H1 (cell line): Measurements from ENCODE around the gene DDX31. TPM values are rescaled to one million over a fixed set of nuclear protein-coding genes. Genes with fewer than 3 reads are reported as not detected.

ENCODE experiments used
- ASH2L ChIP-seq: fragments of 200-600, 300-600 bp; sonication (generic); IDR thresholded peaks from one replicate; pipeline ENCODE4 v1.7.1; 2017; ENCODE audit warnings: low read length
- BACH1 ChIP-seq: IDR thresholded peaks from 2 replicates; pipeline ENCODE4 v1.6.1; 2012; ENCODE audit warnings: low read length, improper control_type of control experiment
- JUND ChIP-seq: IDR thresholded peaks from 2 replicates; pipeline ENCODE4 v1.6.1; 2011; ENCODE audit warnings: mild to moderate bottlenecking, improper control_type of control experiment, low read length
- KDM1A ChIP-seq: fragments of 200-600, 300-600 bp; sonication (generic); IDR thresholded peaks from 2 replicates; pipeline ENCODE4 v1.7.1; 2016; ENCODE audit warnings: mild to moderate bottlenecking, low read length, borderline replicate concordance
- NRF1 ChIP-seq: IDR thresholded peaks from 2 replicates; pipeline ENCODE4 v1.6.1; 2011; ENCODE audit warnings: mild to moderate bottlenecking, low read depth, low read length, improper control_type of control experiment
- POLR2AphosphoS5 ChIP-seq: IDR thresholded peaks from 2 replicates; pipeline ENCODE4 v1.6.1; 2011; ENCODE audit warnings: low read depth, low read length
- SIX5 ChIP-seq: IDR thresholded peaks from 2 replicates; pipeline ENCODE4 v1.6.1; 2011; ENCODE audit warnings: mild to moderate bottlenecking, low read depth, low read length
- TCF12 ChIP-seq: IDR thresholded peaks from 2 replicates; pipeline ENCODE4 v1.6.1; 2011; ENCODE audit warnings: low read depth, mild to moderate bottlenecking, low read length
- polyA plus RNA-seq, 7 experiments: library from polyadenylated mRNA; depleted of rRNA in 3 of 7; stranded (reverse) in 5 of 7; unstranded in 2 of 7; fragments of >200 nt in 5 of 7; fragments of 200-250 nt in 2 of 7; gene quantifications; 1 replicate in 5 of 7; 2 replicates in 1 of 7; 4 replicates in 1 of 7; pipeline versions ENCODE4 v1.2.1 to v1.2.3, GENCODE V29; 2011 to 2013; ENCODE audit warnings: missing spikeins in 2 of 7, mixed read lengths in 2 of 7
- total RNA-seq: library from RNA; stranded (reverse); fragmentation: NEBNext Ultra II Directional; extraction: Animal tissue kit (Norgen Biotek cat#: 25700); gene quantifications from 2 replicates; pipeline ENCODE4 v1.2.1, GENCODE V29; 2021

The DDX31 gene
- total and polyA plus RNA-seq, 2 of the 8 experiments (the other 6 are each of a cell fraction or from before 2014, with no cell fraction given), result 9.5 to 23.7 TPM

- no peak for TF ChIP-seq KDM1A
- no peak for TF ChIP-seq BACH1
- TF ChIP-seq NRF1, result no peak
- TF ChIP-seq POLR2AphosphoS5, result no peak
- no peak for TF ChIP-seq JUND
- no peak for TF ChIP-seq ASH2L
- no peak for TF ChIP-seq SIX5
- no peak for TF ChIP-seq TCF12
Measured at GRCh38 chr9:132632413-132633129, 37.2 kb downstream of the DDX31 start (continued).
